Cortex of kidney (tissue), 1 donor: ENCODE data around the gene ADPRHL1.
"Not testable (repeated sequence)": the region's sequence is repeated elsewhere in the genome, so short reads cannot be mapped to it uniquely, and the experiment has no call there.

ENCODE experiments used
- DNase-seq: peaks from one replicate; lab custom pipeline; 2025; lab: John Stamatoyannopoulos, UW

The ADPRHL1 gene

GRCh38 chr13:113477724-113478123 lies 24.4 kb upstream of the ADPRHL1 start:
- DNase-seq, result no peak

- no peak for DNase-seq
These were observed 23.5 kb upstream of the ADPRHL1 start for GRCh38 chr13:113476811-113477210.

DNA sequence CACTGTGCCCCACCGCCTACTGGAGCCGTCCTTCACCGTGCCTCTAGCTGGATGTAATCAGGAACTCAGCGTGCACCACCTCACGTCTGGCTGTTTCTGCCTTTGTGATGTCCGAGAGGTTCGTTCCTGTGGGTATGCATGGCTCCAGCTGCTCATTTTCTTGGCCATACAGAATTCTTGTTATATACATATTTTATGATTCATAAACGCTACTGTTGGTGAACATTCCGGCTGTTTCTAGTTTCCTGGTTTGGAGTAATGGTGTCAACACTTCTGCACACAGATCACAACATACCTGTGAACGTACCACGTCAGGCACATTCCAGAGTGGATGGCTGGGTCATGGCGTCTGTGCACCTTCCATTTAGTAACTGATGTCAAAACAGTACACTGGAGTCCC lies 22.6 kb upstream of the ADPRHL1 start:
- DNase-seq, result no peak

DNA sequence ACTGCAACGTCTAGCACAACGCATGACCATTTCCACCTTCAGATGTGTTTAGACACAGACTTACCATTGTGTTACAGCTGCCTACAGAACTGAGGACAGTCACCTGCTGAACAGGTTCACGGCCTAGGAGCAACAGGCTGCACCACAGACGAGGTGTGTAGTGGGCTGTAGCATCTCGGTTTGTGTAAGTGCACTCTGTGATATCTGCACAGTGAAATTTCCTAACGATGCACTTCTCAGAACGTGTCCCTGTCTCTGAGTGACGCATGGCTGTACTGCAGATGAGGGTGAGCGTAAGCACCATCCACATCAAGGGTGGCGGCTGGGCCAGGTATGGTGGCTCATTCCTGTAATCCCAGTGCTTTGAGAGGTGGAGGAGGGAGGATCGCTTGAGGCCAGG lies 22.0 kb upstream of the ADPRHL1 start:
- DNase-seq, result no peak

GRCh38 chr13:113474179-113474578 lies 20.9 kb upstream of the ADPRHL1 start:
- DNase-seq, result no peak

- no peak for DNase-seq
These were observed 19.2 kb upstream of the ADPRHL1 start for GRCh38 chr13:113472355-113473025.

DNA sequence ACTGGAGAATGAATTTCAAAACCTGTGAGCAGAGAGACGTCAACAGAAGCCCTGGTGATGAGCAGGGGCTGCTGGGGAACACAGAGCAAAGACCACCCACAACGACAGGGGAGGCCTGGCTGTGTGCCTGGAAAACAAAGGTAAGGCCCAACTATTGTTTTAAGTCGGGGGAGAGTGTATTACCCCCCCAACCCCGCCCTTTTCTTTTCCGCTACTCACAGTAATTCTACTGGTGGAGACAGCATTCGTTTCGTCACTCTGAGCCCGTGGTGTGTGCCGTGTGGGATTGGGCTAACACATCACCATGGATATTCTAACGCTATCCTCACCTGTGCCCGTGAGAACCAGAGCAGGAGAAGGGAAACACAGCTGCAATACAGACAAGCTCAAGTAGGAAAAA lies 18.6 kb upstream of the ADPRHL1 start:
- no peak for DNase-seq

- not testable (repeated sequence) for DNase-seq
These were observed 17.4 kb upstream of the ADPRHL1 start for GRCh38 chr13:113470635-113471163.

DNA sequence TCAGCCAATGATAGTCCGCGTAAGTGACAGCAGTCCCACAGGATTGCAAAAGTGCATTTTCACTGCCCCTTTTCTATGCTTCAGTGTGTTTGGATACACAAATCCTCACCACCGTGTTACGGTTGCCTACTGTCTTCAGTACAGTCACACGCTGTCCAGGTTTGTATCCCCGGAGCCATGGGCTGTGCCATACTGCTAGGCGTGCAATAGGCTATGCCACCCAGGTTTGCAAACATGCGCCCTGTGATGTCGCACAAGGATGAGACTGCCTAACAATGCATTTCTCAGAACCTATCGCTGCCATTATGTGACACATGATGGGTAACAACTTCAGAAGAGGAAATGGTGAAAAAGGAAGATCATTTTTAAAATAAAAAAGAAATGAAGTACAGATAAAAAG lies 16.8 kb upstream of the ADPRHL1 start:
- DNase-seq, result no peak

GRCh38 chr13:113469582-113469981 lies 16.3 kb upstream of the ADPRHL1 start:
- no peak for DNase-seq

GRCh38 chr13:113468472-113469201 lies 15.3 kb upstream of the ADPRHL1 start:
- DNase-seq, result no peak

GRCh38 chr13:113468029-113468428 lies 14.7 kb upstream of the ADPRHL1 start:
- DNase-seq, result no peak

DNA sequence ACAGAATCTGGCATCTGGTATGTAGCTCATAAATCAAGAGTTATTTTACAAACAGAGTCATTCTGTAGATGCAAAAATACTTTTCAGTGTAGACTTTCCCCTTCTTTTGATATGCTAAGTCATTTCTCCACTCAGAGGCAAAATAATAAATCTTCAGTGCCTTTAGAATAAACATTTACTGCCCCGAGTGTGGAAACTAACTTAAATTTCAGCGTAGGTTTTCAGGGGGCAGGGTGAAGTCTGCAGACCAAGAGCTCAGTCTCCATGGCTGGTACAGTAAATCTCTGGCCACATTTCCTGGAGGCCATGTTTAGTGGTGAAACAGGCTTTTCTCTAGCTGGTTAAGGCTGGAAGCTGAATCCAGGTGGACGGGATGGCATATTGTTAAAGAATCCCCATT lies 13.1 kb upstream of the ADPRHL1 start:
- DNase-seq, result no peak

- no peak for DNase-seq
These were observed 12.0 kb upstream of the ADPRHL1 start for GRCh38 chr13:113465300-113465699.

DNA sequence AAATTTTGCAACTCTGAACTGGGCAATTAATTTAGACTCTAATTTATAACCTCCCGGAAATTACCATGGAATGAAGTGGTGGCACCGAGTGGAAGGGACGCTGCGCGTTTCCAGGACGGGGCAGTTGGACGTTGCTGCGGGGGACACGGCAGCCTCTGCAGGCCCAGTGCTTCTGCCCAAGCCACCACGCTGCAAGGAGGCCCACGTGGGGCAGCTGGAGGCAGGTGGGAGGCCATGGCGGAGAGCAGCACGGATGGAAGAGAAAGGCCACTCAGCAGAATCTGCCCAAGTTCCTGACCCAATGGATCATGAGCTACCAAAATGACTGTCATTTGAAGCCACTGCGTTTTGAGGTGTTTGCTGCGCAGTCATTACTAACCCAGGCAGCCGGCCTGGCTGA lies 11.2 kb upstream of the ADPRHL1 start:
- DNase-seq, result no peak

- no peak for DNase-seq
These were observed 7.9 kb upstream of the ADPRHL1 start for GRCh38 chr13:113461022-113461751.

DNA sequence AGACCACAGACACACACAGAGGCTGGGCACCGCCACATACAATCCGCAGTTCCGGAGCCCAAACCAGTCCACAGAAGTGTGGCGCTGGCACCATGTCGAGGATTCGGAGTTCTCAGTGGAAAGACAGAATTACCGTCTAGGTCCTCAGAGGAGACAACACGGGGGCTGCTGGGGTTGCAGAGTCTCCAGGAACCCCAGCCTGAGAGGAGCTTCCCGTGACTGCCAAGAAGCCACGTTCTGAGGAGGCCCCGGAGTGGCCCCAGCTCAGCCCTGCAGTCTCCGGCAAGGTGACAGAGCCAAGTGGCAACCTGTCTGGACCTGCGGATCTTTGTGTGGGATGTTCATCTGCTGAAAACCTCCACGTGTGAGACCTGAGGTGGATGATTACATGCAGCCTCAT lies 7.3 kb upstream of the ADPRHL1 start:
- DNase-seq, result no peak

- DNase-seq, result no peak
These were observed 6.8 kb upstream of the ADPRHL1 start for GRCh38 chr13:113460064-113460555.

GRCh38 chr13:113458253-113459065 lies 5.2 kb upstream of the ADPRHL1 start:
- DNase-seq, result no peak

- DNase-seq, result no peak
These were observed 4.2 kb upstream of the ADPRHL1 start for GRCh38 chr13:113457510-113457909.

- DNase-seq, result no peak
These were observed 2.9 kb upstream of the ADPRHL1 start for GRCh38 chr13:113456116-113456702.
